ENCODE results near the gene HNRNPA2B1. TPM values are rescaled to one million over a fixed set of nuclear protein-coding genes. Genes with fewer than 3 reads are reported as not detected.

HNRNPA2B1 gene
- total RNA-seq, 1 donor from 2014 or later: 723 TPM

GRCh38 chr7:26157520-26158105 lies 42.9 kb downstream of the HNRNPA2B1 start:
- H3K27ac Mint-ChIP-seq: no peak overlapping the region
- H3K36me3 Mint-ChIP-seq: no peaks in the 10 kb centered on the region
- H3K4me1 Mint-ChIP-seq: peaks cover 31% of the 10 kb centered on the region
- DNase-seq (ENCODE audit: low spot score in 2 of 2, unreplicated experiment in 2 of 2): no peak
- TF ChIP-seq CTCF (IDR thresholded peaks at IDR 0.05; ENCODE audit: unreplicated experiment): no peak
- H3K27me3 Mint-ChIP-seq (ENCODE audit: low read depth): peaks cover 23% of the 10 kb centered on the region
- H3K9me3 Mint-ChIP-seq: no peaks in the 10 kb centered on the region
- H3K4me3 Mint-ChIP-seq: no peak overlapping the region

- no peak for DNase-seq (ENCODE audit: low spot score in 2 of 2, unreplicated experiment in 2 of 2)
- H3K4me3 Mint-ChIP-seq: no peak overlapping the region
- H3K36me3 Mint-ChIP-seq: no peaks in the 10 kb centered on the region
- peaks cover 25% of the 10 kb centered on the region for H3K27me3 Mint-ChIP-seq (ENCODE audit: low read depth)
- peaks cover 32% of the 10 kb centered on the region for H3K4me1 Mint-ChIP-seq
- no peaks in the 10 kb centered on the region for H3K9me3 Mint-ChIP-seq
- H3K27ac Mint-ChIP-seq: peak overlapping the region; percentile 89
- no peak for TF ChIP-seq CTCF (IDR thresholded peaks at IDR 0.05; ENCODE audit: unreplicated experiment)
Measured at GRCh38 chr7:26156451-26157420, 43.8 kb downstream of the HNRNPA2B1 start.

GRCh38 chr7:26155531-26156375 lies 44.8 kb downstream of the HNRNPA2B1 start:
- Mint-ChIP-seq H3K36me3 (no peaks in the 10 kb centered on the region), H3K9me3 (no peaks in the 10 kb centered on the region), H3K4me3 (no peak overlapping the region), H3K4me1 (peaks cover 37% of the 10 kb centered on the region), H3K27me3 (ENCODE audit: low read depth) (peaks cover 35% of the 10 kb centered on the region), H3K27ac (peak overlapping the region; percentile 89)
- DNase-seq (ENCODE audit: low spot score in 2 of 2, unreplicated experiment in 2 of 2): no peak
- TF ChIP-seq CTCF (IDR thresholded peaks at IDR 0.05; ENCODE audit: unreplicated experiment): no peak

DNA sequence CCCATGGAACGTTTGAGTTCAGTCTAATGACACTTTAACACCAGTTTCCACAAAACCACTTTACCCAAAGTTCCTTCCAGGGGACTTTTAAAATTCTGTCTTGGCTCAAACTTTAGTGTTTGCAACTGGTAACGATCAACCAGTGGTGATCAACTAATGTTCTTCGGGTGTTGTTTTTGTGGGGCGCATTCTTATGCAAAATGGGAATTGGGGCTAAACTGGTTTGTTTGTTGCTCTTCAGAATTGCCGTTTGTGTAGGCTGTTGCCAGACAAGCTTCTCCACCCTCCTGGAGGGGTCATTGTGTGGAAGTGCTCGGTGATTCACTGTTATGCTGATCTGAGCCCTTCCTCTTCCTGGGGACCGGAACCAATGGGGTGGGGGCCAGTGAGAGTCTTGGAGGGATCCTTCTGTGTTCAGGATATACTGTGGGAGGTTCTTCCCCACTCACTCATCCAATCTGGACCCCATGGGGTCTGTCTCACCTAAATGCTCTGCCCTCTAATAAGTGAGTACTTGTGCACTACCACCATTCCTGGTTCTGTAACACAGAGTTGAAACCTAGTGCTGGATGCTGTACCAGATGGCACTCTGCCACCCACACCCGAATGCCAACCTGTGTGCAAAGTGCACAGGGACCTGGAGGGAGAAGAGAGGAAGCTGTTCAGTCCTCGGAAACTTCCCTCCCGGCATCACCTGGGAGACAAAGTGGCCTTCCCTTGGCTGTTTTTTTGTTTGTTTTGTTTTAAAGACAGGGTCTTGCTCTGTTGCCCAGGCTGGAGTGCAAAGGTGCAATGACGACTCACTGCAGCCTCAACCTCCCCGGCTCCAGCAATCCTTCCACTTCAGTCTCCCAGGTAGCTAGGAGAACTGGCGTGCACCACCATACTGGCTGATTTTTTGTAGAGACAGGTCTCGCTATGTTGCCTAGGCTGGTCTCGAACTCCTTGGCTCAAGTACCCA lies 46.4 kb downstream of the HNRNPA2B1 start:
- Mint-ChIP-seq H3K27ac (no peak overlapping the region), H3K9me3 (no peaks in the 10 kb centered on the region), H3K4me1 (peaks cover 34% of the 10 kb centered on the region), H3K4me3 (peak overlapping the region; percentile 67), H3K27me3 (ENCODE audit: low read depth) (peaks cover 43% of the 10 kb centered on the region), H3K36me3 (no peaks in the 10 kb centered on the region)
- no peak for TF ChIP-seq CTCF (IDR thresholded peaks at IDR 0.05; ENCODE audit: unreplicated experiment)
- DNase-seq (ENCODE audit: low spot score in 2 of 2, unreplicated experiment in 2 of 2): no peak

Measured in mesothelial cell of epicardium (in vitro differentiated cells).